Neural cell (in vitro differentiated cells): ENCODE data around the gene GARIN5A. TPM values are rescaled to one million over a fixed set of nuclear protein-coding genes. Genes with fewer than 3 reads are reported as not detected.

ENCODE experiments used
- H2AFZ ChIP-seq: fragments of 200-600, 300-800 bp; sonication (generic), shearing (Covaris generic); 2 replicates; pipeline ENCODE4 v1.6.0; 2014; ENCODE audit warnings: low read depth, mild to moderate bottlenecking, antibody characterized with exemption, low read length, moderate library complexity
- H3F3A ChIP-seq: fragments of 200-600 bp; shearing (Covaris generic); 2 replicates; pipeline ENCODE4 v1.6.1; 2016; ENCODE audit warnings: mild to moderate bottlenecking, moderate library complexity, mixed read lengths, antibody characterized with exemption, low read length; ENCODE audit not compliant: insufficient read depth, poor library complexity, severe bottlenecking
- H3K27ac ChIP-seq: fragments of 200-600, 300-800 bp; sonication (generic), shearing (Covaris generic); 2 replicates; pipeline ENCODE4 v1.5.1; 2014; ENCODE audit warnings: mild to moderate bottlenecking, low read length, moderate library complexity
- H3K27me3 ChIP-seq: fragments of 300-800, 200-600 bp; sonication (generic), shearing (Covaris generic); 2 replicates; pipeline ENCODE4 v1.6.0; 2014; ENCODE audit warnings: mild to moderate bottlenecking, low read depth, low read length, moderate library complexity; ENCODE audit not compliant: insufficient read depth
- H3K36me3 ChIP-seq: fragments of 300-800, 200-600 bp; sonication (generic), shearing (Covaris generic); 2 replicates; pipeline ENCODE4 v1.5.1; 2014; ENCODE audit warnings: mild to moderate bottlenecking, antibody characterized with exemption, low read length, moderate library complexity; ENCODE audit not compliant: insufficient read depth
- H3K4me2 ChIP-seq: fragments of 300-800, 200-600 bp; sonication (generic), shearing (Covaris generic); 2 replicates; pipeline ENCODE4 v1.6.0; 2014; ENCODE audit warnings: mild to moderate bottlenecking, low read length
- H3K4me3 ChIP-seq: fragments of 300-800, 200-600 bp; sonication (generic), shearing (Covaris generic); 2 replicates; pipeline ENCODE4 v1.5.1; 2014; ENCODE audit warnings: mild to moderate bottlenecking, low read length, moderate library complexity
- H3K79me2 ChIP-seq: fragments of 200-600 bp; shearing (Covaris generic); replicated peaks from 2 replicates; pipeline ENCODE4 v1.6.0; 2014; ENCODE audit warnings: mild to moderate bottlenecking, low read length, moderate library complexity; ENCODE audit not compliant: insufficient read depth
- H3K9ac ChIP-seq: fragments of 300-800, 200-600 bp; sonication (generic), shearing (Covaris generic); 2 replicates; pipeline ENCODE4 v1.6.1; 2016; ENCODE audit warnings: mild to moderate bottlenecking, low read length, mixed read lengths
- H3K9me2 ChIP-seq: fragments of 200-600 bp; shearing (Covaris generic); 2 replicates; pipeline ENCODE4 v1.6.1; 2016; ENCODE audit warnings: mild to moderate bottlenecking, low read length, mixed read lengths; ENCODE audit not compliant: insufficient read depth
- H3K9me3 ChIP-seq: fragments of 200-600, 300-800 bp; sonication (generic), shearing (Covaris generic); 2 replicates; pipeline ENCODE4 v1.6.1; 2016; ENCODE audit warnings: mild to moderate bottlenecking, mixed run types, low read length, moderate library complexity, mixed read lengths
- H4K20me1 ChIP-seq: fragments of 200-600 bp; shearing (Covaris generic); 2 replicates; pipeline ENCODE4 v1.6.1; 2016; ENCODE audit warnings: mild to moderate bottlenecking, mixed run types; ENCODE audit not compliant: insufficient read depth
- CTCF ChIP-seq: fragments of 450-650 bp; IDR thresholded peaks from 2 replicates; pipeline ENCODE4 v1.5.1; 2014; ENCODE audit warnings: antibody characterized with exemption, mild to moderate bottlenecking, moderate library complexity; ENCODE audit not compliant: poor library complexity, severe bottlenecking
- EP300 ChIP-seq: fragments of 450-650 bp; conservative IDR thresholded peaks from 2 replicates; pipeline ENCODE4 v1.6.1; 2014; ENCODE audit warnings: antibody characterized with exemption, mild to moderate bottlenecking, moderate library complexity; ENCODE audit not compliant: poor library complexity, severe bottlenecking
- EZH2 ChIP-seq: fragments of 200-600, 300-800 bp; shearing (Covaris generic), sonication (generic); IDR thresholded peaks from 2 replicates; pipeline ENCODE4 v1.6.1; 2014; ENCODE audit warnings: antibody characterized with exemption, low read length, borderline replicate concordance, mild to moderate bottlenecking; ENCODE audit not compliant: insufficient read depth, poor library complexity, severe bottlenecking
- MXI1 ChIP-seq: fragments of 450-650 bp; conservative IDR thresholded peaks from 2 replicates; pipeline ENCODE4 v1.6.1; 2014; ENCODE audit warnings: antibody characterized with exemption, mild to moderate bottlenecking; ENCODE audit not compliant: poor library complexity, severe bottlenecking
- POLR2AphosphoS5 ChIP-seq: IDR thresholded peaks from 2 replicates; pipeline ENCODE4 v1.6.1; 2012
- RAD21 ChIP-seq: fragments of 450-650 bp; conservative IDR thresholded peaks from 2 replicates; pipeline ENCODE4 v1.6.1; 2014; ENCODE audit warnings: antibody characterized with exemption, mild to moderate bottlenecking, moderate library complexity
- REST ChIP-seq: IDR thresholded peaks from 2 replicates; pipeline ENCODE4 v1.6.1; 2012; ENCODE audit warnings: borderline replicate concordance
- SMC3 ChIP-seq: fragments of 450-650 bp; conservative IDR thresholded peaks from 2 replicates; pipeline ENCODE4 v1.6.1; 2014; ENCODE audit warnings: antibody characterized with exemption, mild to moderate bottlenecking, moderate library complexity; ENCODE audit not compliant: poor library complexity
- TAF1 ChIP-seq: IDR thresholded peaks from 2 replicates; pipeline ENCODE4 v1.6.1; 2012; ENCODE audit warnings: low read depth
- polyA plus RNA-seq: library from polyadenylated mRNA; depleted of rRNA; stranded (reverse); fragments of >200 nt; gene quantifications from 2 replicates; pipeline ENCODE4 v1.2.3, GENCODE V29; 2014

GARIN5A gene
- polyA plus RNA-seq, 1 donor from 2014 or later: 3.3 TPM

GRCh38 chr19:50501568-50502475, 25.2 kb upstream of the GARIN5A start:
- no peaks in the 10 kb centered on the region for H3F3A ChIP-seq
- TF ChIP-seq EZH2 (no peak), SMC3 (no peak), CTCF (no peak), TAF1 (no peak), RAD21 (no peak), POLR2AphosphoS5 (no peak), EP300 (no peak), REST (no peak), MXI1 (no peak)

GRCh38 chr19:50501186-50501567, 24.5 kb upstream of the GARIN5A start:
- Histone ChIP-seq H3F3A (no peaks in the 10 kb centered on the region), H3K36me3 (no peaks in the 10 kb centered on the region), H3K4me3 (no peak overlapping the region), H3K79me2 (no peaks in the 10 kb centered on the region), H3K9ac (peak overlapping the region; percentile 26), H3K27me3 (no peaks in the 10 kb centered on the region), H2AFZ (no peak overlapping the region), H4K20me1 (no peaks in the 10 kb centered on the region), H3K27ac (no peak overlapping the region), H3K9me2 (no peaks in the 10 kb centered on the region), H3K4me2 (no peak overlapping the region), H3K9me3 (no peaks in the 10 kb centered on the region)
- TF ChIP-seq TAF1 (no peak), SMC3 (no peak), RAD21 (no peak), CTCF (no peak), EZH2 (no peak), REST (no peak), POLR2AphosphoS5 (no peak), MXI1 (no peak), EP300 (no peak)

More at GRCh38 chr19:50501568-50502475, 25.2 kb upstream of the GARIN5A start:
- H3K4me2 ChIP-seq: no peak overlapping the region
- H3K79me2 ChIP-seq: no peaks in the 10 kb centered on the region
- no peak overlapping the region for H3K4me3 ChIP-seq
- H2AFZ ChIP-seq: no peak overlapping the region
- H3K9ac ChIP-seq: no peak overlapping the region
- no peaks in the 10 kb centered on the region for H3K27me3 ChIP-seq
- H3K9me3 ChIP-seq: no peaks in the 10 kb centered on the region
- H3K9me2 ChIP-seq: no peaks in the 10 kb centered on the region
- H3K36me3 ChIP-seq: no peaks in the 10 kb centered on the region
- no peaks in the 10 kb centered on the region for H4K20me1 ChIP-seq
- H3K27ac ChIP-seq: no peak overlapping the region
